HEK293 (cell line): ENCODE data around the gene G3BP2.

Source experiments
- CTCF ChIA-PET: fragments of 350-600 bp; formaldehyde crosslinking; extraction: SDS; loops from one replicate; lab custom pipeline; 2021; ENCODE audit warnings: antibody characterized with exemption; lab: Yijun Ruan, JAX
- POLR2A ChIA-PET: fragments of 300-600 bp; formaldehyde crosslinking; extraction: SDS; loops from one replicate; lab custom pipeline; 2020; ENCODE audit warnings: antibody characterized with exemption, inconsistent platforms; lab: Yijun Ruan, JAX
- H3K27ac ChIP-seq: fragments of 200-500 bp; sonication (Bioruptor generic); 2 replicates; pipeline ENCODE4 v1.5.1; 2014; ENCODE audit warnings: low read depth, low read length, control low read depth, inconsistent platforms; ENCODE audit errors: extremely low read depth
- H3K36me3 ChIP-seq, 2 experiments: fragments of 200-500 bp in 1 of 2; sonication (Bioruptor generic) in 1 of 2; 1 replicate in 1 of 2; 2 replicates in 1 of 2; pipeline ENCODE4 v1.5.1; 2014 to 2017; ENCODE audit warnings: inconsistent platforms in 2 of 2, low read length in 2 of 2; ENCODE audit not compliant: control insufficient read depth in 2 of 2, insufficient read depth in 1 of 2
- H3K4me1 ChIP-seq: fragments of 200-500 bp; sonication (Bioruptor generic); 2 replicates; pipeline ENCODE4 v1.5.1; 2014; ENCODE audit warnings: mild to moderate bottlenecking, low read length, inconsistent platforms; ENCODE audit not compliant: control insufficient read depth, insufficient read depth
- H3K4me3 ChIP-seq: 2 replicates; pipeline ENCODE4 v1.5.1; 2011; ENCODE audit warnings: low read depth, mild to moderate bottlenecking, control low read depth, low read length, moderate library complexity
- H3K9me3 ChIP-seq: fragments of 200-500 bp; sonication (Bioruptor generic); 2 replicates; pipeline ENCODE4 v1.5.1; 2014; ENCODE audit warnings: low read depth, low read length, inconsistent platforms; ENCODE audit not compliant: control insufficient read depth, insufficient read depth
- KLF16 ChIP-seq: fragments of 450-650 bp; formaldehyde crosslinking; IDR thresholded peaks from 2 replicates; pipeline ENCODE4 v1.5.1; 2017; ENCODE audit warnings: missing biosample characterization, missing genetic modification characterization
- KLF17 ChIP-seq: fragments of 450-650 bp; formaldehyde crosslinking; IDR thresholded peaks from 2 replicates; pipeline ENCODE4 v1.5.1; 2016; ENCODE audit warnings: missing biosample characterization, missing genetic modification characterization
- OSR2 ChIP-seq: fragments of 450-650 bp; formaldehyde crosslinking; IDR thresholded peaks from 2 replicates; pipeline ENCODE4 v1.5.1; 2016; ENCODE audit warnings: missing biosample characterization, missing genetic modification characterization
- PATZ1 ChIP-seq: fragments of 450-650 bp; formaldehyde crosslinking; IDR thresholded peaks from 2 replicates; pipeline ENCODE4 v1.5.1; 2016; ENCODE audit warnings: missing biosample characterization, missing genetic modification characterization
- ZBTB10 ChIP-seq: fragments of 450-650 bp; formaldehyde crosslinking; IDR thresholded peaks from 2 replicates; pipeline ENCODE4 v1.5.1; 2016; ENCODE audit warnings: missing biosample characterization, missing genetic modification characterization
- ZFHX2 ChIP-seq: fragments of 450-650 bp; formaldehyde crosslinking; conservative IDR thresholded peaks from 2 replicates; pipeline ENCODE4 v1.5.1; 2016; ENCODE audit warnings: missing biosample characterization, missing genetic modification characterization
- ZNF121 ChIP-seq: fragments of 450-650 bp; formaldehyde crosslinking; IDR thresholded peaks from 2 replicates; pipeline ENCODE4 v1.5.1; 2016; ENCODE audit warnings: missing biosample characterization, missing genetic modification characterization
- ZNF140 ChIP-seq: fragments of 450-650 bp; formaldehyde crosslinking; IDR thresholded peaks from 2 replicates; pipeline ENCODE4 v1.5.1; 2016; ENCODE audit warnings: missing biosample characterization, missing genetic modification characterization
- ZNF266 ChIP-seq: fragments of 450-650 bp; formaldehyde crosslinking; IDR thresholded peaks from 2 replicates; pipeline ENCODE4 v1.5.1; 2016; ENCODE audit warnings: missing biosample characterization, missing genetic modification characterization, low read depth
- ZNF366 ChIP-seq: fragments of 450-650 bp; formaldehyde crosslinking; conservative IDR thresholded peaks from 2 replicates; pipeline ENCODE4 v1.5.1; 2016; ENCODE audit warnings: missing biosample characterization, missing genetic modification characterization
- ZNF473 ChIP-seq: fragments of 450-650 bp; formaldehyde crosslinking; IDR thresholded peaks from 2 replicates; pipeline ENCODE4 v1.5.1; 2017; ENCODE audit warnings: missing biosample characterization, missing genetic modification characterization
- ZNF544 ChIP-seq: fragments of 450-650 bp; formaldehyde crosslinking; IDR thresholded peaks from 2 replicates; pipeline ENCODE4 v1.5.0; 2017; ENCODE audit warnings: missing biosample characterization, missing genetic modification characterization
- ZNF571 ChIP-seq: fragments of 450-650 bp; formaldehyde crosslinking; IDR thresholded peaks from 2 replicates; pipeline ENCODE4 v1.5.0; 2017; ENCODE audit warnings: missing biosample characterization, missing genetic modification characterization
- ZNF585B ChIP-seq: fragments of 450-650 bp; formaldehyde crosslinking; IDR thresholded peaks from 2 replicates; pipeline ENCODE4 v1.5.1; 2016; ENCODE audit warnings: missing biosample characterization, missing genetic modification characterization
- ZNF610 ChIP-seq: fragments of 450-650 bp; formaldehyde crosslinking; IDR thresholded peaks from 2 replicates; pipeline ENCODE4 v1.5.1; 2016; ENCODE audit warnings: missing biosample characterization, missing genetic modification characterization, borderline replicate concordance
- ZNF645 ChIP-seq: fragments of 450-650 bp; formaldehyde crosslinking; IDR thresholded peaks from 2 replicates; pipeline ENCODE4; 2016; ENCODE audit warnings: missing biosample characterization, missing genetic modification characterization
- ZNF707 ChIP-seq: fragments of 450-650 bp; formaldehyde crosslinking; IDR thresholded peaks from 2 replicates; pipeline ENCODE4 v1.5.1; 2016; ENCODE audit warnings: missing biosample characterization, missing genetic modification characterization
- ZNF76 ChIP-seq: fragments of 450-650 bp; formaldehyde crosslinking; IDR thresholded peaks from 2 replicates; pipeline ENCODE4; 2016; ENCODE audit warnings: low read depth, missing biosample characterization, missing genetic modification characterization, borderline replicate concordance
- ZNF777 ChIP-seq: fragments of 450-650 bp; formaldehyde crosslinking; IDR thresholded peaks from 2 replicates; pipeline ENCODE4 v1.5.1; 2017; ENCODE audit warnings: missing biosample characterization, missing genetic modification characterization, borderline replicate concordance
- ZSCAN16 ChIP-seq: fragments of 450-650 bp; formaldehyde crosslinking; IDR thresholded peaks from 2 replicates; pipeline ENCODE4 v1.5.1; 2016; ENCODE audit warnings: missing biosample characterization, missing genetic modification characterization
- ZSCAN23 ChIP-seq: fragments of 450-650 bp; formaldehyde crosslinking; IDR thresholded peaks from 2 replicates; pipeline ENCODE4 v1.5.1; 2016; ENCODE audit warnings: missing biosample characterization, missing genetic modification characterization
- ZXDB ChIP-seq: fragments of 450-650 bp; formaldehyde crosslinking; IDR thresholded peaks from 2 replicates; pipeline ENCODE4 v1.5.1; 2016; ENCODE audit warnings: missing biosample characterization, missing genetic modification characterization

The G3BP2 gene

GRCh38 chr4:75659512-75660031 is 13.6 kb downstream of the G3BP2 start (continued):
- TF ChIP-seq ZNF610 (no peak), ZNF571 (no peak), KLF17 (tag by site-specific recombination) (no peak), ZNF544 (tag by site-specific recombination) (no peak), ZNF140 (tag by site-specific recombination) (no peak), ZNF585B (tag by site-specific recombination) (no peak), ZNF121 (tag by site-specific recombination) (no peak), ZNF777 (tag by site-specific recombination) (no peak), ZSCAN16 (tag by site-specific recombination) (no peak), KLF16 (tag by site-specific recombination) (no peak), ZNF366 (tag by site-specific recombination) (no peak), ZSCAN23 (tag by site-specific recombination) (no peak), ZNF645 (tag by site-specific recombination) (no peak)

GRCh38 chr4:75658876-75659275 is 14.3 kb downstream of the G3BP2 start:
- no peak overlapping the region for H3K4me3 ChIP-seq
- peaks cover 3% of the 10 kb centered on the region; the same call in 1 of the 2 replicates for H3K4me1 ChIP-seq
- peaks cover 7 to 43% of the 10 kb centered on the region in 2 experiments; a peak in 2 of 3 replicates for H3K36me3 ChIP-seq
- CTCF ChIA-PET = interaction anchor here (0.6 to 1.4 kb wide), 3 partner anchors 65 to 360 kb away, joined by 3 read pairs; no protein-coding TSS in a partner anchor
- H3K27ac ChIP-seq = no peak overlapping the region
- TF ChIP-seq PATZ1 (tag by site-specific recombination) (no peak), ZFHX2 (tag by site-specific recombination) (no peak), ZXDB (tag by site-specific recombination) (no peak), ZNF473 (tag by site-specific recombination) (no peak), ZNF76 (tag by site-specific recombination) (no peak), ZNF707 (tag by site-specific recombination) (no peak), ZNF266 (no peak), OSR2 (no peak), ZBTB10 (no peak)
- H3K9me3 ChIP-seq = no peaks in the 10 kb centered on the region
- POLR2A ChIA-PET = no interaction called here
